HG03175 (cell line): ENCODE measurements around the gene MFN1.

Experiments used
- ATAC-seq: cut with Tn5 transposase; IDR thresholded peaks from one replicate; pipeline ENCODE4 v1.9.1; 2021; ENCODE audit warnings: mild to moderate bottlenecking, moderate library complexity; ENCODE audit not compliant: unreplicated experiment

Gene MFN1

DNA sequence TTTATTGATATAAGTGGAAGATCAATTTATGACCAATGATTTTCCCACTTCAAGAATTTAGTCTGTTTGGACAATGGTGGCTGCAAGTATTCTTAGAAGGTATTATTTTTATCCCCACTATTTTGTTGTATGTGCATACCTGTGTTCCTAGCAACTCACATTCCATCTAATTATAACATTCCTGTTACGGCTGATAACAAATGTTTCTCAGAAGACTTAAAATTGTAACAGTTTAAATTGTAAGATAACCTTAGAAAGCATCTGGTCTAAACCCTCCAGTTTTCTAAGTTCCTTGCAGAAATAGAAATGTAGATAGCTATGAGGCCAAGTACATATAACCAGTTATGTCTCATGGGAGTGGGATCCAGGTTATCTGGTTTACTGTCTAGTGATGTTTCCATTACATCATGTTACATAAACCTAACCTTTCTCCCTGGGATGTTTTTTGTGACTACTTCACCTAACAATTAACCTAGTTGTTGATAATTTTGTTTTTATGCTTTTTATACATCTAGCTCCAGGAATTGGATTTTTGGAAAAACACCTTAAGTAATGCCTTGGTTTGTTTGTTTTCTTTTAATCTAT, 11.1 kb upstream of the MFN1 start:
- ATAC-seq = no peak

DNA sequence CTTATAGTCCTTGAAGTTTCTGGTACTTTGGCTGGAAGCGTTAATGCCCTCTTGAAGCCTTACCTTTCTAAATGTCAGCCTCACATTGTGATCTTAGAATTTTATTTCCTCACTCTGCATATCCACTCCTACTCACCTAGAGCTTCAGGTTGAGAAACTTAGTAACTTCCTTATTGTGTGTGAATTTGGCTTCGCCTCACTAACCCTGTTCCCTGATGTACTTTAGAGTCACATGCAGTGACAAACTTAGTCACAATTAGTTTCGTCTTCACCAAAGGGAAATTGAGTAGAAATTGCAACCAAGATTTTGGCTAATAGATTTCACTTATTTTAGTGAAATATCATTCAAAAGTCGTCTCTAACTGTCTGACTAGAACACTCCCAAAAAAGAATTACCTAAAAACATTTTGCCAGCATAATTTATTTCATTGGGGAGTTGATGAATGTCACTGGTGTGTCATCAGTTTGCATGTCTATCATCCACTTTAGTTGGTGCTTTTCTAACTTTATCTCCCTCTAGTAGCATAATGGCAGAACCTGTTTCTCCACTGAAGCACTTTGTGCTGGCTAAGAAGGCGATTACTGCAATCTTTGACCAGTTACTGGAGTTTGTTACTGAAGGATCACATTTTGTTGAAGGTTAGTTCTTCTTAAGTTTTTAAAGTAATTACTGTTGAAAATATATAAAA, 960 bp downstream of the MFN1 start:
- peak; percentile 66 for ATAC-seq

DNA sequence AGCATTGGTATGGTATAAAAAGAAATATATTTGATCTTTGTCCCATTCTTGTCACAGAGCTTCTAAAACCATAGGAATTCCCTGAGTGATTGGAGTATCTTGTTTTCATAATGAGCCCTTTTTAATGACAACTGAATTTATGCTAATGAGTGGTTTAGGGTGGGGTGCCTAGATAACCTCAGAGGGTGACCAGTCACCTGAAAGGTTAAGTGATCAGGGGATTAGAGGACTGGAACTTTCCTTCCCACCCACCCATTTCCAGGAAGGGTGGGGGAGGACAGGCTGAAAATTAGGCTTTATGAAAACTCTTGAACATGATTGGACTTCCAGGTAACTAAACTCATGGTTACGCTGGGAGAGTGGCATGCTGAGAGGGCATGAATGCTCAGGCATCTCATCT, 8.5 kb downstream of the MFN1 start:
- no peak for ATAC-seq

GRCh38 chr3:179363332-179363731, 15.8 kb downstream of the MFN1 start:
- no peak for ATAC-seq

- no peak for ATAC-seq
Observed at GRCh38 chr3:179369621-179370020, 22.1 kb downstream of the MFN1 start.

- no peak for ATAC-seq
Observed at GRCh38 chr3:179373938-179374337, 26.4 kb downstream of the MFN1 start.

DNA sequence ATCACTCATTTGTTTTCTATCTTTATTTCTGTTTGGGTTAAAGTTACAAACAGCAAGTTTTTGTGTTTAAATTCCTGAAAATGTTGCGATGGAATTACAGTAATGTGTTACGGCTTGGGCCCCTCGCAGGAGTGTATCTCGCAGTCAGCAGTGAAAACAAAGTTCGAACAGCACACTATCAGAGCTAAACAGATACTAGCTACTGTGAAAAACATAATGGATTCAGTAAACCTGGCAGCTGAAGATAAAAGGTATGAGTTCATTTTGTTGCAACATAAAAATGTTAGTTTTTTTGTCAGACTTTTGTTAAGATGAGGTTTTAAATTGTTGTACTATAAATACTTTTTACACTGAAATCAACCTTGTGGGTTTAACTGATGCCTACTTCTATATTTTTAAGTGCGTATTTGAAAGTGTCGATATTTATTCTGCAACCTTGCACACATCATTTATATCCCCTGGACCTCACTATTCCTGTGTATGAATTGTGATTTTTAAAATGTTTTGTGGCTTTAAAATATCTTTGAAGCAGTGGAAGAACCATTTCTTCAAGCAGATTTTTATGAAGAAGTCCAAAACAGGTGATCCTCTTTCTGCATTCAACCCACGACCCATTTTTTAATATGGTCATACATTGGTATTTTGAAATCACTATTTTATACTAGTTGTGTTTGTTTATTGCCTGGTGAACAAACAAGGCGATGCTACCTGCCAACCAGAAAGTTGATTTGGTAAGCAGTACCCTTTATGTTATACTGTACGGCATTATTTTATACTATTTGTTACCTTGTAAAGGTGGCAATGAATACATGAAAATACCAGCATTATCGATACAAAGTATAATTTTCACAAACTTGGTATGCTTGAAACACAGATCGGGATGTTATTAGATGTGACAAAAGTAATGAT, 27.8 kb downstream of the MFN1 start:
- ATAC-seq = no peak

DNA sequence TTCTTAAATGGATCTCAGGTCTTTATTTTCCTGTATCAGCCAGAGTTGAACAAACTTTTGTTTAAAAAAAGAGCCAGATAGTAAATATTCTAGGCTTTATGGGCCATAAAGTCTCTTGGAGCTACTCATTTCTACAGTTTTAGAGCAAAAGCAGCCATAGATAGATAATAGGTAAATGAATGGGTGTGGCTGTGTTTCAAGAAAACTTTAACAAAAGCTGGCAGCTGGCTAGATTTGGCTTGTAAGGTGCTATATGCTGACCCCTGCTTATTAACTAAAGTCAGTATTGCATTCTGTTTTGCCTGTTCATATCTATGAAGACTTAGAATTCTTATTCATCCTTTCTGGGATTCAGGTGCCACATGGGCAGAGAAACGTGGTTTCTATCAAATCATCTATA, 29.0 kb downstream of the MFN1 start:
- no peak for ATAC-seq

DNA sequence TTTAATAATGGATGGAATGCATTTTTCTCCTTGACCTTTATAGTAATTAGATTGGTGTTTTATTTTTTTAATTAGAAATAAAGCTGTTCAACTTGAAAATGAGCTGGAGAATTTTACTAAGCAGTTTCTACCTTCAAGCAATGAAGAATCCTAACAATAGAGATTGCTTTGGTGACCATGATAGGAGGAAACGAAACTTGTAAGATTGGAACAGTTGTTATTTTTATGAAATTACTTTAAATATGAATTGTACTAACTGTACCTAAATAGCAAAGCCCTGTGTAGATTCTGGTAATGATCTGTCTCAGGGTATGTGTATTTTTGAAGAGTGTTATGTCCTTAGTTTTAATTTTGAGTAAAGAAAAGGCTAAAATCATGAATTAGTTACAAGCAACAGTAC, 44.4 kb downstream of the MFN1 start:
- no peak for ATAC-seq

- ATAC-seq = no peak
Observed at GRCh38 chr3:179398574-179399231, 51.2 kb downstream of the MFN1 start.

GRCh38 chr3:179401561-179401960, 54.1 kb downstream of the MFN1 start:
- no peak for ATAC-seq

DNA sequence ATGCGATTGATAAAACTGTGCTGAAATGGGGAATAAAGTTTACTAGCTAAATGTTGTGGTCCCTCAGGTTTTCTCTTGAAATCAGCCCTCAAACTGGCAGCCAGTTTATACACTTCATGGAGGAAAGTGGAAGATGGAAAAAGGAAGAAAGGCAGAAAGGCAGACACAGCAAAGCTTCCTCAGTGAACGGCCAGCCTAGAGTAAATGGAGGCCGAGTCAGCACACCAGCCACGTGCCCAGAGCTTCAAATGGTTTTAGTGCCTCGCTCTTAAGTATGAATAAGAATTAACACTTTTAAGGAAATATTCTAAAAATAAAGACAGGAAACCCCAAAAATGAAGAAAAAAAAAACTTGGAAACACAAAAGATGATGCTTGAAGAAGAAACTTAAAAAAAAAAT, 55.5 kb downstream of the MFN1 start:
- ATAC-seq = no peak

DNA sequence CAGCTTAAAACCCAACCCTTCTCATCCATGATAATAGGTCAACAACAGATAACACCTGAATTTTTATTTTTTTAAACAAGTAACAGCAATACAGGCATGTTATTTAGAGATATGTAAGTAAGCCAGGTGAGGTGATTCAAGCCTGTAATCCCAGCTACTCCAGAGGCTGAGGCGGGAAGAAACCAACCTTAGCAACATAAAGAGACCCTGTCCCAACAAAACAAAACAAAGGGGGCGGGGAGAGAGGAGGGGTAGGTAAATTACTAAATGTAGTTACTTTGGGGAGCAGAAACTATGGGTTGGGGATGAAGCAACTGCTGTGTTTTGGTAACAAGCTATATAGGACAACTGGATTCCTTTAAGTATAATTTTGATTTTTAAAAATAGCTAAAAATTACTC, 56.8 kb downstream of the MFN1 start:
- ATAC-seq = no peak

GRCh38 chr3:179410331-179410730, 62.8 kb downstream of the MFN1 start:
- no peak for ATAC-seq

DNA sequence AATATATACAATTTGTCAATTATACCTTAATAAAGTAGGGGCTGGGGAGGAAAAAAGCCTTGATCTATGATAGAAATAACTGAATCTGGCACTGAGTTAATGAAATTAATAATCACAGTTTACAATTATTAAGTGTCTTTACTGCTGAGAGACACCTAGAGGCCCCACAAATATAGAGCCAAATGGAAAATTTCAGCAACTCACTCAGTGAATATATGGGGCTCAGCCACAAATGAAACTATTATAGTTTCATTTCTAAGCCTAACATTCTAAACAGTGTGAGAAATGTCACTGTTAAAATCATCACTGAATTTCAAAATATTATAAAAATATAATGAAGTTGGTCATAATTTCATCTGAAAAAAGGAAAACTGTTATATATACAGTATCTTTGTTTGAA, 63.5 kb downstream of the MFN1 start:
- peak; percentile 52 for ATAC-seq

GRCh38 chr3:179414804-179415203, 67.3 kb downstream of the MFN1 start:
- ATAC-seq = no peak

- ATAC-seq = no peak
Observed at GRCh38 chr3:179415377-179415776, 67.9 kb downstream of the MFN1 start.

DNA sequence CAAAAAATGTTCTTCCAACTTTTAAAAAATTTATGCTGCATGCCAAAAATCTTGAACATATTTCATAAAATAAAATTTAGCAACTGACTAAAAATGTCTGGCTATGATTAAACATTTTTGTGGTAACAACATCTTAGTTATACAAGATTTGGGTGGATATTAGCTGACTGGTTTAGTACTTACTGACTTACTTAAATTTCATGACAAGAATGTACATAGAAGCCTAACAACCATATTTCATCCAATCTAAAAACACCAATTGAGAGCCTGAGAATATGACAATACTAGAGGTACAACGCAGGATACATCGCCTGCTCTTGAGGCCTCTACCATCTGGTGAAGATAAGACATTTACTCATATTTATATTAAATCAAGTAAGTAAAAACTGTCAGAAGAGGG, 69.2 kb downstream of the MFN1 start:
- no peak for ATAC-seq

GRCh38 chr3:179418610-179419009, 71.1 kb downstream of the MFN1 start:
- no peak for ATAC-seq

DNA sequence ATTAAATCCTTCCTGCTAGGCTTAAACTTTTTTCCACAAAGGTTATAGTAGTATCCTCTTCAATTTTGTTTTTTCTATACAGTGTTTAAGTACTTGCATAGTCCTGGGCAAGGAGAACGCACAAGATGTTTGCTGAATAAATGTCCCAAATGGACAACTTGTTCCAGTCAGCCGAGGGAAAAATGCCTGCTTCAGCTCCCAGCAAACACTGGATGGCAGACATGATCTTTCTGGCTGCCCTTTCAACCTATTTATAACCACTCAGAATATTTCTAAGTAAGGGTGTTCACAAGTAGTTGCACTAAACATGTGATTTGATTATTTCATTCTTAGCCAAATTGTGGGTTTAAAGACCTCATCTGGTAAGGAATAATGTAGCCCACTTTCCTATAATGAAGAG, 74.0 kb downstream of the MFN1 start:
- no peak for ATAC-seq

DNA sequence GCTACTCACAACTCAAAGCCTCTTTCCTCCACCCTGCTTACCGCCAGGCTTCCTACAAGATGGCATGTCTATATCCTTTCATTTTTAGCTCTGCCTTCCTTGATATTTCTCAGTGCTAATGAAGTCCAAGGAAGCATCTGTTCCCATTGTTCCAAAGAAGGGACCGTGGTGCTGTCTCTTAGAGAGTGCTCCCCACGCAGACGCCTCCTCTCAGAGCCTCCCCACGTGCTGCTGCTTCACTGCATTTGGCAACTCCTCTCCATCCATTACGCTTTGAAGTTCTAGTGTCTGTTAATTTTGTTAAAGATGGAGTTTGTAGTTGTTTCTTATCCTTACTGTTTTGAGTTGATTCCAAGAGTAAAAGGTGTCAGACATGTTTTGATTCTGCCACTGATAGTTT, 77.6 kb downstream of the MFN1 start:
- ATAC-seq = no peak
